DOHH2 (cell line): Measurements from ENCODE around the gene NLGN1.

ENCODE experiments used
- CTCF ChIP-seq: fragments of 200-600 bp; sonication (generic); IDR thresholded peaks from one replicate; pipeline ENCODE4 v1.5.1; 2014; ENCODE audit warnings: antibody characterized with exemption, mild to moderate bottlenecking, low read depth, low read length; ENCODE audit not compliant: poor library complexity, severe bottlenecking
- EZH2phosphoT487 ChIP-seq: fragments of 200-600 bp; sonication (generic); IDR thresholded peaks from 2 replicates; pipeline ENCODE4 v1.6.1; 2017; ENCODE audit warnings: borderline replicate concordance, mild to moderate bottlenecking, antibody characterized with exemption, low read length, moderate library complexity, mixed read lengths

GRCh38 chr3:174169736-174170135 lies 772.2 kb downstream of the NLGN1 start:
- no peak for TF ChIP-seq CTCF
- TF ChIP-seq EZH2phosphoT487: no peak
